CD14-positive monocyte (primary cell): ENCODE data around the gene CCDC150. TPM values are rescaled to one million over a fixed set of nuclear protein-coding genes. Genes with fewer than 3 reads are reported as not detected.

Source experiments
- DNase-seq, 3 donors: peaks; one replicate each; pipeline ENCODE4 v3.0.0-alpha.2; 2011 to 2022
- H2AFZ ChIP-seq: 2 replicates; pipeline ENCODE4 v1.6.0; 2012; ENCODE audit warnings: mild to moderate bottlenecking, low read depth, low read length, inconsistent platforms; ENCODE audit not compliant: insufficient read depth, poor library complexity, severe bottlenecking
- H3K27ac ChIP-seq, 2 donors: 1 replicate in 1 of 2; 2 replicates in 1 of 2; pipeline ENCODE4 v1.5.1; 2012 to 2013; ENCODE audit warnings: low read length in 2 of 2, control low read depth in 1 of 2, inconsistent platforms in 1 of 2, low read depth in 1 of 2, mild to moderate bottlenecking in 1 of 2
- H3K27me3 ChIP-seq, 2 donors: one replicate each; pipeline versions ENCODE4 v1.6.0 to v1.6.1; 2011 to 2013; ENCODE audit warnings: low read length in 2 of 2; ENCODE audit not compliant: control insufficient read depth in 2 of 2, insufficient read depth in 2 of 2
- H3K36me3 ChIP-seq, 2 donors: replicated peaks in 1 of 2; 1 replicate in 1 of 2; 2 replicates in 1 of 2; pipeline versions ENCODE4 v1.5.1 to v1.6.1; 2012 to 2013; ENCODE audit warnings: low read length in 2 of 2, control low read depth in 1 of 2, inconsistent platforms in 1 of 2, mild to moderate bottlenecking in 1 of 2; ENCODE audit not compliant: insufficient read depth in 2 of 2, control insufficient read depth in 1 of 2
- H3K4me1 ChIP-seq, 2 donors: 1 replicate in 1 of 2; 2 replicates in 1 of 2; pipeline versions ENCODE4 v1.5.1 to v1.6.1; 2012 to 2013; ENCODE audit warnings: low read length in 2 of 2, control low read depth in 1 of 2, inconsistent platforms in 1 of 2, mild to moderate bottlenecking in 1 of 2, moderate library complexity in 1 of 2; ENCODE audit not compliant: insufficient read depth in 2 of 2, control insufficient read depth in 1 of 2
- H3K4me2 ChIP-seq: replicated peaks from 2 replicates; pipeline ENCODE3; 2012; ENCODE audit warnings: low read length, moderate library complexity, mild to moderate bottlenecking; ENCODE audit not compliant: poor library complexity, severe bottlenecking; ENCODE audit errors: extremely low read depth
- H3K4me3 ChIP-seq, 3 experiments: fragments of 200-600 bp in 1 of 3; sonication (generic) in 1 of 3; replicated peaks in 1 of 3; 1 replicate in 2 of 3; 2 replicates in 1 of 3; pipeline ENCODE4 v1.5.1; 2011 to 2013; ENCODE audit warnings: low read length in 3 of 3, mild to moderate bottlenecking in 3 of 3, control low read depth in 2 of 3, low read depth in 2 of 3, inconsistent platforms in 1 of 3, moderate library complexity in 1 of 3
- H3K79me2 ChIP-seq: 2 replicates; pipeline ENCODE4 v1.6.0; 2012; ENCODE audit warnings: mild to moderate bottlenecking, control low read depth, inconsistent platforms, low read length, moderate library complexity; ENCODE audit not compliant: insufficient read depth
- H3K9ac ChIP-seq: 2 replicates; pipeline ENCODE4 v1.6.0; 2017; ENCODE audit warnings: low read length, mild to moderate bottlenecking; ENCODE audit not compliant: insufficient read depth, poor library complexity, severe bottlenecking
- H3K9me3 ChIP-seq, 2 donors: replicated peaks in 1 of 2; 1 replicate in 1 of 2; 2 replicates in 1 of 2; pipeline versions ENCODE4 v1.5.1 to v1.6.1; 2012 to 2013; ENCODE audit warnings: low read length in 2 of 2, control low read depth in 1 of 2; ENCODE audit not compliant: control insufficient read depth in 1 of 2, insufficient read depth in 1 of 2
- H4K20me1 ChIP-seq: 2 replicates; pipeline ENCODE4 v1.6.0; 2012; ENCODE audit warnings: mild to moderate bottlenecking, low read length, control low read depth, moderate library complexity; ENCODE audit not compliant: insufficient read depth
- H3K27ac Mint-ChIP-seq, 7 donors: one replicate each; pipeline ENCODE4 v1.8.0; 2020; ENCODE audit warnings: mild to moderate bottlenecking in 7 of 7, mixed read lengths in 7 of 7, moderate library complexity in 6 of 7, inconsistent platforms in 2 of 7
- H3K27me3 Mint-ChIP-seq, 3 donors: one replicate each; pipeline ENCODE4 v1.8.0; 2021 to 2022; ENCODE audit warnings: low read depth in 3 of 3, mild to moderate bottlenecking in 3 of 3, mixed read lengths in 3 of 3, moderate library complexity in 3 of 3, inconsistent platforms in 1 of 3
- H3K36me3 Mint-ChIP-seq, 2 donors: one replicate each; pipeline ENCODE4 v1.8.0; 2020; ENCODE audit warnings: mixed read lengths in 2 of 2, inconsistent platforms in 1 of 2, mild to moderate bottlenecking in 1 of 2
- H3K4me1 Mint-ChIP-seq: one replicate; pipeline ENCODE4 v1.8.0; 2020; ENCODE audit warnings: mild to moderate bottlenecking, mixed read lengths
- H3K4me3 Mint-ChIP-seq, 2 donors: one replicate each; pipeline ENCODE4 v1.8.0; 2020; ENCODE audit warnings: mild to moderate bottlenecking in 2 of 2, mixed read lengths in 2 of 2, moderate library complexity in 1 of 2
- H3K9me3 Mint-ChIP-seq, 7 donors: one replicate each; pipeline ENCODE4 v1.8.0; 2020 to 2022; ENCODE audit warnings: mixed read lengths in 7 of 7, mild to moderate bottlenecking in 6 of 7, moderate library complexity in 6 of 7, inconsistent platforms in 2 of 7
- CTCF ChIP-seq: fragments of 200-600 bp; IDR thresholded peaks from one replicate; pipeline ENCODE4 v1.8.0; 2022; ENCODE audit warnings: antibody characterized with exemption, mild to moderate bottlenecking
- WGBS: methylation state at CpG from one replicate; pipeline ENCODE4 v1.1.5; 2013; ENCODE audit warnings: missing lambda C conversion rate; ENCODE audit not compliant: insufficient coverage; 5-methylcytosine and 5-hydroxymethylcytosine counted together
- intact Hi-C, 2 donors: fragments of 100-400 bp; cut with micrococcal nuclease; formaldehyde crosslinking; loops; one replicate each; pipeline versions ENCODE4 v1.15.0 to v1.15.1; 2023
- polyA plus RNA-seq, 3 donors: library from polyadenylated mRNA; depleted of rRNA in 1 of 3; unstranded in 2 of 3; stranded (reverse) in 1 of 3; fragments of 300-500 nt in 2 of 3; fragments of >200 nt in 1 of 3; fragmentation: Illumina TruSeq in 2 of 3; gene quantifications; 1 replicate in 2 of 3; 2 replicates in 1 of 3; pipeline ENCODE4 v1.2.3, GENCODE V29; 2012 to 2021

Gene CCDC150
- polyA plus RNA-seq, 3 donors, result 0.09 TPM; not detected in 2

DNA sequence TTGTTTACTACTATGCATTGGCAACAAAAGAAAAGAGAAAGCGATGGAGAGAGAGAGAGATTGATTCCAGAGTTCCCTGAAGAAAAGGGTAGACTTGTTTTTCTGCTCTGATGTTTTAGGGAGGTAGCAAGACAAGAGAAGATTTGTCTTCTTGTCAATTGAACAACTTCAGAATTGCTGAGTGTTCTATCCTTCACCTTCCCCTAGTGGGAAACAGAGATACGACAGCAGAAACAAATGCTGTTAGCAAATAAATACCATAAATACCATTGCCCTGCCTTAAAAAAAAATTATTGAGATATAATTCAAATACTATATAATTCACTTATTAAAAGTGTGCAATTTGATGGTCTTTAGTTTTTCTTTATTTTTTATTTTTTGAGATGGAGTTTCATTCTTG, 26.2 kb upstream of the CCDC150 start:
- H3K4me2 ChIP-seq, result no peak overlapping the region
- H3K9me3 ChIP-seq, result no peaks in the 10 kb centered on the region
- intact Hi-C loops, result no loop called here
- Mint-ChIP-seq H3K27ac (no peak overlapping the region), H3K4me3 (no peak overlapping the region), H3K9me3 (peaks cover 0 to 7% (median 3%) of the 10 kb centered on the region in 7 donors), H3K4me1 (no peaks in the 10 kb centered on the region), H3K36me3 (no peaks in the 10 kb centered on the region), H3K27me3 (peaks cover 0 to 2% (median 1%) of the 10 kb centered on the region in 3 donors)
- no peaks in the 10 kb centered on the region for H3K36me3 ChIP-seq
- H3K4me3 ChIP-seq, result no peak overlapping the region
- no peaks in the 10 kb centered on the region for H3K4me1 ChIP-seq
- no peaks in the 10 kb centered on the region for H4K20me1 ChIP-seq
- no peak overlapping the region for H3K9ac ChIP-seq
- TF ChIP-seq CTCF, result no peak
- no peak overlapping the region for H3K27ac ChIP-seq
- DNase-seq, result no peak
- H2AFZ ChIP-seq, result no peak overlapping the region
- H3K27me3 ChIP-seq, result no peaks in the 10 kb centered on the region
- H3K79me2 ChIP-seq, result no peaks in the 10 kb centered on the region
- no CpG with 5 or more reads among the region's 2 CpGs for WGBS

- Mint-ChIP-seq H3K36me3 (no peaks in the 10 kb centered on the region), H3K9me3 (peaks cover 0 to 4% (median 0%) of the 10 kb centered on the region in 7 donors), H3K4me1 (no peaks in the 10 kb centered on the region), H3K27me3 (peaks cover 0 to 5% (median 5%) of the 10 kb centered on the region in 3 donors), H3K27ac (no peak overlapping the region), H3K4me3 (no peak overlapping the region)
- 90% methylated on average over 3 of the region's 3 CpGs for WGBS
- no peaks in the 10 kb centered on the region for H3K36me3 ChIP-seq
- no peak overlapping the region for H3K4me3 ChIP-seq
- H4K20me1 ChIP-seq, result no peaks in the 10 kb centered on the region
- no peaks in the 10 kb centered on the region for H3K27me3 ChIP-seq
- H3K4me2 ChIP-seq, result no peak overlapping the region
- no peaks in the 10 kb centered on the region for H3K79me2 ChIP-seq
- H3K27ac ChIP-seq, result no peak overlapping the region
- no peak for DNase-seq
- H3K4me1 ChIP-seq, result no peaks in the 10 kb centered on the region
- no peak for TF ChIP-seq CTCF
- no peaks in the 10 kb centered on the region for H3K9me3 ChIP-seq
- H3K9ac ChIP-seq, result no peak overlapping the region
- intact Hi-C loops, result no loop called here
- no peak overlapping the region for H2AFZ ChIP-seq
These were observed 22.1 kb upstream of the CCDC150 start for GRCh38 chr2:196617430-196617829.
